ENCODE results near the gene FNBP1. TPM values are rescaled to one million over a fixed set of nuclear protein-coding genes. Genes with fewer than 3 reads are reported as not detected.

FNBP1 gene
- total and polyA plus RNA-seq, 2 donors (not counting 1 experiment from before 2014, with no cell fraction given) = 42.9 to 318 TPM

GRCh38 chr9:129910628-129911567 is 132.1 kb downstream of the FNBP1 start:
- H3K79me2 ChIP-seq (ENCODE audit: control insufficient read depth, insufficient read depth, low read length) = peaks cover 32% of the 10 kb centered on the region
- no peak for TF ChIP-seq EZH2 (IDR thresholded peaks at IDR 0.05; ENCODE audit: borderline replicate concordance, insufficient read depth, low read depth, low read length, poor library complexity, severe bottlenecking)
- TF ChIP-seq, protein P1, sequence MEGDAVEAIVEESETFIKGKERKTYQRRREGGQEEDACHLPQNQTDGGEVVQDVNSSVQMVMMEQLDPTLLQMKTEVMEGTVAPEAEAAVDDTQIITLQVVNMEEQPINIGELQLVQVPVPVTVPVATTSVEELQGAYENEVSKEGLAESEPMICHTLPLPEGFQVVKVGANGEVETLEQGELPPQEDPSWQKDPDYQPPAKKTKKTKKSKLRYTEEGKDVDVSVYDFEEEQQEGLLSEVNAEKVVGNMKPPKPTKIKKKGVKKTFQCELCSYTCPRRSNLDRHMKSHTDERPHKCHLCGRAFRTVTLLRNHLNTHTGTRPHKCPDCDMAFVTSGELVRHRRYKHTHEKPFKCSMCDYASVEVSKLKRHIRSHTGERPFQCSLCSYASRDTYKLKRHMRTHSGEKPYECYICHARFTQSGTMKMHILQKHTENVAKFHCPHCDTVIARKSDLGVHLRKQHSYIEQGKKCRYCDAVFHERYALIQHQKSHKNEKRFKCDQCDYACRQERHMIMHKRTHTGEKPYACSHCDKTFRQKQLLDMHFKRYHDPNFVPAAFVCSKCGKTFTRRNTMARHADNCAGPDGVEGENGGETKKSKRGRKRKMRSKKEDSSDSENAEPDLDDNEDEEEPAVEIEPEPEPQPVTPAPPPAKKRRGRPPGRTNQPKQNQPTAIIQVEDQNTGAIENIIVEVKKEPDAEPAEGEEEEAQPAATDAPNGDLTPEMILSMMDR (IDR thresholded peaks at IDR 0.05) = no peak
- no peaks in the 10 kb centered on the region for H3K9me3 Mint-ChIP-seq (ENCODE audit: insufficient read depth)
- POLR2A ChIA-PET = no interaction called here
- CTCF ChIA-PET = interaction anchor here (1.1 kb wide), 1 partner anchor 165 kb away, joined by 3 read pairs; no protein-coding TSS in a partner anchor
- peaks cover 0 to 52% of the 10 kb centered on the region in 2 experiments for H3K36me3 ChIP-seq (replicated peaks in 1 of 2; ENCODE audit: control extremely low read depth in 1 of 2, control insufficient read depth in 1 of 2, extremely low read depth in 1 of 2, insufficient read depth in 2 of 2, low read length in 1 of 2)
- 86% methylated on average over 11 of the region's 15 CpGs for WGBS (ENCODE audit: insufficient coverage)
- H3K27ac ChIP-seq (ENCODE audit: low read length in 2 of 2) = no peak overlapping the region
- H3K9ac ChIP-seq (ENCODE audit: low read length) = no peak overlapping the region
- ATAC-seq (ENCODE audit: low read depth) (no peak), DNase-seq (no peak)
- no peaks in the 10 kb centered on the region for H3K4me1 ChIP-seq (ENCODE audit: control insufficient read depth in 2 of 2, insufficient read depth in 2 of 2, low read length in 2 of 2)
- H3K4me3 Mint-ChIP-seq = no peak overlapping the region
- H3K27me3 ChIP-seq (replicated peaks in 1 of 4; ENCODE audit: control extremely low read depth in 1 of 4, control insufficient read depth in 3 of 4, insufficient read depth in 4 of 4, low read length in 3 of 4) = no peaks in the 10 kb centered on the region
- intact Hi-C loops (cut with micrococcal nuclease) = no loop called here
- peak overlapping the region; percentile 65 for H3K27ac Mint-ChIP-seq
- no peak overlapping the region for H3K4me2 ChIP-seq (replicated peaks; ENCODE audit: low read depth, low read length, poor library complexity, severe bottlenecking)
- H2AFZ ChIP-seq (ENCODE audit: insufficient read depth, low read depth, low read length, poor library complexity, severe bottlenecking) = no peak overlapping the region
- H3K4me3 ChIP-seq (ENCODE audit: control extremely low read depth in 1 of 5, extremely low read depth in 1 of 5, insufficient read depth in 1 of 5, low read depth in 2 of 5, low read length in 4 of 5) = no peak overlapping the region
- no peaks in the 10 kb centered on the region for H3K4me1 Mint-ChIP-seq
- no peaks in the 10 kb centered on the region for H3K27me3 Mint-ChIP-seq
- no peaks in the 10 kb centered on the region for H4K20me1 ChIP-seq (ENCODE audit: control insufficient read depth, insufficient read depth, low read length, poor library complexity, severe bottlenecking)
- H3K9me3 ChIP-seq (ENCODE audit: control extremely low read depth in 1 of 3, control insufficient read depth in 2 of 3, insufficient read depth in 1 of 3, low read length in 2 of 3) = no peaks in the 10 kb centered on the region

- no peak overlapping the region for H3K4me3 ChIP-seq (ENCODE audit: control extremely low read depth in 1 of 5, extremely low read depth in 1 of 5, insufficient read depth in 1 of 5, low read depth in 2 of 5, low read length in 4 of 5)
- peaks cover 22% of the 10 kb centered on the region for H3K79me2 ChIP-seq (ENCODE audit: control insufficient read depth, insufficient read depth, low read length)
- intact Hi-C loops (cut with micrococcal nuclease) = no loop called here
- 100% methylated on average over 7 of the region's 9 CpGs for WGBS (ENCODE audit: insufficient coverage)
- H3K9ac ChIP-seq (ENCODE audit: low read length) = no peak overlapping the region
- H3K27me3 ChIP-seq (replicated peaks in 1 of 4; ENCODE audit: control extremely low read depth in 1 of 4, control insufficient read depth in 3 of 4, insufficient read depth in 4 of 4, low read length in 3 of 4) = no peaks in the 10 kb centered on the region
- ChIA-PET POLR2A (no interaction called here), CTCF (interaction anchor here (1.1 kb wide), 1 partner anchor 166 kb away, joined by 3 read pairs; no protein-coding TSS in a partner anchor)
- no peak overlapping the region for H2AFZ ChIP-seq (ENCODE audit: insufficient read depth, low read depth, low read length, poor library complexity, severe bottlenecking)
- H3K4me1 ChIP-seq (ENCODE audit: control insufficient read depth in 2 of 2, insufficient read depth in 2 of 2, low read length in 2 of 2) = no peaks in the 10 kb centered on the region
- Mint-ChIP-seq H3K27ac (no peak overlapping the region), H3K9me3 (ENCODE audit: insufficient read depth) (no peaks in the 10 kb centered on the region), H3K4me3 (no peak overlapping the region), H3K4me1 (peaks cover 2% of the 10 kb centered on the region), H3K27me3 (no peaks in the 10 kb centered on the region)
- H3K4me2 ChIP-seq (replicated peaks; ENCODE audit: low read depth, low read length, poor library complexity, severe bottlenecking) = no peak overlapping the region
- no peak overlapping the region for H3K27ac ChIP-seq (ENCODE audit: low read length in 2 of 2)
- no peak for ATAC-seq (ENCODE audit: low read depth)
- no peaks in the 10 kb centered on the region for H3K9me3 ChIP-seq (ENCODE audit: control extremely low read depth in 1 of 3, control insufficient read depth in 2 of 3, insufficient read depth in 1 of 3, low read length in 2 of 3)
- H3K36me3 ChIP-seq (replicated peaks in 1 of 2; ENCODE audit: control extremely low read depth in 1 of 2, control insufficient read depth in 1 of 2, extremely low read depth in 1 of 2, insufficient read depth in 2 of 2, low read length in 1 of 2) = peaks cover 0 to 50% of the 10 kb centered on the region in 2 experiments
- TF ChIP-seq EZH2 (IDR thresholded peaks at IDR 0.05; ENCODE audit: borderline replicate concordance, insufficient read depth, low read depth, low read length, poor library complexity, severe bottlenecking) = no peak
- TF ChIP-seq, protein P1 (IDR thresholded peaks at IDR 0.05) = no peak
- no peaks in the 10 kb centered on the region for H4K20me1 ChIP-seq (ENCODE audit: control insufficient read depth, insufficient read depth, low read length, poor library complexity, severe bottlenecking)
- no peak for DNase-seq
These were observed 133.1 kb downstream of the FNBP1 start for GRCh38 chr9:129909851-129910250.

Data from B cell (primary cell).